Hematopoietic multipotent progenitor cell treated with erythropoietin and hydrocortisone succinate and interleukin-3 and kit ligand, for 8 days (in vitro differentiated cells): Measurements from ENCODE around the gene RNF207.

Source experiments
- DNase-seq: peaks from one replicate; pipeline ENCODE4 v3.0.0-alpha.2; 2015

Gene RNF207

DNA sequence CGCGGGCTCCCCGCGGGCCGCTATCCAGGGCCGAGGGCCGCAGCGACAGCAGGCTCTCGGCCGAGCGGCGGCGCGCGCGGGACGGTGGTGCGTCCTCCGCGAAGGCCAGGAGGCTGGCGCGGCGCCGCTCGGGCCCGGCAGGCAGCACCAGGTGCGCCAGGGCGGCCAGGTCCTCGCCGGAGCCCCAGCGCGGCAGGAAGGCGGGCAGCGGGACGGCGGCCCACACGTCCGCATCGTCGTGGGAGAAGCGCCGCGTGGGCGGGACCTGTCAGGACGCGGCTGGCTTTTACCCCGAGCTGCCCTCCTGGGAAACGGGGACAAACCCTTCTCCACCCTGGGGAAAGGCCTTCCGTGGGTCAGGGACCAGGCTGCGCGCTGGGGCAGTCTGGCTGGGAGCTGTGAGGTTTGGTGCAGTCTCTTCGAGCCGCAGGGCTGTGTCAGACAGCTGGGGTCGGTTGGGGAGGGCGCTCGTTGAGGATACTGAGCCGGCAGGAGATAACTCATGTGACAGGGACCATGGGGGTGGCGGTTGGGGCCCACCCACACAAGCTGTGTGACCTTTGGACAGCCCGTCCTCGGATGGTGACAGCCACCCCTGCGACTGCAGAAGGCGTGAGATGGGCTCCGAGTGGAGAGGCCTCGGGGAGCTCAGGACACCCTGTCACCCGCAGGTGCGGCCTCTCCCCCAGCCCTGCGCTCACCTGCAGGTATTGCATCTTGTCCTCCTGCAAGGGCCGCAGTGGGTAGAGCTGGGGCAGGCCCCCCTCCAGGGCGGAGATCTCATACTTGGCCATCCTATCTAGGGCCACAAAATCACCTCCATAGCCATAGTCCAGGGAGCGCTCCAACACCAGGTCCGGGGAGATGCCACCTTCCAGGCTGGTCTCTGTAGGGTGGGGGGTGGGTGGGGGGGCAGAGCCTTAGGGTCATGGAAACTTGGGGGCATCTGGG is 44.1 kb downstream of the RNF207 start:
- DNase-seq, result no peak

GRCh38 chr1:6251233-6251632 is 45.3 kb downstream of the RNF207 start:
- DNase-seq, result no peak

DNA sequence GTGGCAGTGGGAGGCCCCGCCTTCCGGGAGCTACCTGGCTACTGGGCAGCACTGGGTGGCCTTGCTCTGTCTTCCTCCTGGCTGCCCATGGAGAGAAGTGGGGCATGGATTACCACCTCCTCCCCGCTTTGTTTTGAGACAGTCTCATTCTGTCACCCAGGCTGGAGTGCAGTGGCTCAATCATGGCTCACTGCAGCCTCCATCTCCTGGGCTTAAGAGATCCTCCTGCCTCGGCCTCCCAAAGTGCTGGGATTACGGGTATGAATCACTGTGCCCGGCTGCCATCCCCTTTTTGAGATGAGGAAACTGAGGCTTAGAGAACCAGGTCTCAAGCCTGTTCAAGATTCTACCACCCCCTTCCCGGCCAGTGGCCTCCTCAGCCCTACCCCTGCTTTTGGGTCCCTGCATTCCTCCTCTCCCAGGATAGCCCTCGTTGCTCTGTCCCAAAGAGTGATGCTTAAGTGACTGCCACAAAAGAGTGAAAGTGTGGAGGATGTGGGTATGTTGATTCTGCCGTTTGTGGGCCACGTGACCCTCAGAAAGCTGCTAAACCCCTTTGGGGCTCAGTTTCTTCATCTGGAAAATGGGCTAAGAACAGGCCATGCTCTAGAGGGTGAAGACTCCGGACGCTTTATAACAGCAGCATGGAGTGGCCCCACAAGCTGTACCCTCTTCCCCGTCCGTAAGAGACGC is 45.9 kb downstream of the RNF207 start:
- no peak for DNase-seq

DNA sequence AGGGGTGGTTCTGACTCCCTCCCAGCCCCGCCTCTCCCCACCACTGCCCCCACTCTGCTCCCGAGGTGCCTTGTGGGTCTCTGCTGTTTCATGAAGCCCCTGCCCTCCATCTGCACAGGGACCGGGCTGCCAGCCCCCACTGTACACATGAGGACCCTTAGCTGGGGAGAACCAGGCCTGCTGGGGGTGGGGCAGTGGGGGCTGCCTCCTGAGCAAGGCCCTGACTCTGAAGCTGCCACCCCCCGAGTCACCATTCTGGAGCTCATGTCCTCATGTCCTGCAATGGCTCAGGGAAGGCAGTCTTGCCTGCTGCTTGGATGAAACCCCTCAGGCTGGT is 46.4 kb downstream of the RNF207 start:
- DNase-seq, result no peak

DNA sequence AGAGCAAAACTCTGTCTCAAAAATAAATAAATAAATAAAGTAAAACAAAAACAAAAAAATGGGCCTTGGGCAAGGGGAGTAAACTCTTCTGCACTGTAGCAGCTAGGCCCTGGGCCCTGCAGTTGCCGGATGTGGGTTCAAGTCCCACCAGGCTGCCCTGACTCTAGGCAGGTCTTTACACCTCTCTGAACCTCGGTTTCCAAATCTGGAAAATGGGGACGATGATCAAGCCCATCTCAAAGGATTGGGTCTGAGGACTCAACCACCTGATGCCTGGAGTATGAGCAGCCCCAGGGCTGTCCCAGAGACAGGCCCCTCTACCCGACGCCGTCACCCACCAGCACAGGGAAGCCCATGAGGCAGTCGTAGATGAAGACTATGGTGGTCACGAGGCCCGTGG is 47.5 kb downstream of the RNF207 start:
- DNase-seq, result no peak

DNA sequence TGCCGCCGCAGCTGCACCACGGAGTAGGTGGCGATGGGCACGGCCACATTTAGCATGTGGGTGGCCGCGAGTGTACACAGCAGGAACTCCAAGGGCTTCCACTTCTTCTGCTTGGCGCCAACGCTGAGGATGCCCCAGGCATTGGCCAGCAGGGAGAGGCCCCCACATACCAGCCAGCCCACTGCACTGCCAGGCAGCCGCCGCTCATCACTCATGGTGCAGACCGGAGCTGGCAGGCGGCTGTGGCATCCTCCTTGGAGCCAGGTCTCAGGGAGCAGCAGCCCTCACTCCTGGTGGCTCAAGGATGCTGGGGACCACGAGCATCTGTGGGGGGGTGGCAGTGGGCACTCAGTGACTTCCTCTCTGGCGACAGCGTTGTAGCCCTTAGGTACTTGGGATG is 48.8 kb downstream of the RNF207 start:
- DNase-seq, result no peak

- no peak for DNase-seq
Observed at GRCh38 chr1:6256645-6257044, 50.7 kb downstream of the RNF207 start.

GRCh38 chr1:6257541-6258069 is 51.7 kb downstream of the RNF207 start:
- DNase-seq, result no peak

DNA sequence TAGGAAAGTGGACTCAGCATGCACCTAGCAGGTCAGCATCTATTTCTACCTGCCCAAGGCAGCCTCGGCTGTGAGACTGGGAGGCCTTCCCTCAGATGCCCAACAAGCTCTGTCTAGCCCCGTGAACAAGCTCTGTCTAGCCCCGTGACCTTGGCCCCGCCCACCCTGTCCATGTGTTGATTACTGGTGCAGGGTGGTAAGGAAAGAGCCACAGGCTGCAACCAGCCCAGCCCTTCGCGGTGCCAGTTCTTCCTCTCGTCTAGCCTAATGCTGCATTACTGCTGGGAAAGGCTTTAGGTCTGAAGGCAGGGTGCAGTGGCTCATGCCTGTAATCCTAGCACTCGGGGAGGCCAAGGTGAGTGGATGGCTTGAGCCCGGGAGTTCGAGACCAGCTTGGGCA is 52.8 kb downstream of the RNF207 start:
- peak; percentile 63 for DNase-seq

DNA sequence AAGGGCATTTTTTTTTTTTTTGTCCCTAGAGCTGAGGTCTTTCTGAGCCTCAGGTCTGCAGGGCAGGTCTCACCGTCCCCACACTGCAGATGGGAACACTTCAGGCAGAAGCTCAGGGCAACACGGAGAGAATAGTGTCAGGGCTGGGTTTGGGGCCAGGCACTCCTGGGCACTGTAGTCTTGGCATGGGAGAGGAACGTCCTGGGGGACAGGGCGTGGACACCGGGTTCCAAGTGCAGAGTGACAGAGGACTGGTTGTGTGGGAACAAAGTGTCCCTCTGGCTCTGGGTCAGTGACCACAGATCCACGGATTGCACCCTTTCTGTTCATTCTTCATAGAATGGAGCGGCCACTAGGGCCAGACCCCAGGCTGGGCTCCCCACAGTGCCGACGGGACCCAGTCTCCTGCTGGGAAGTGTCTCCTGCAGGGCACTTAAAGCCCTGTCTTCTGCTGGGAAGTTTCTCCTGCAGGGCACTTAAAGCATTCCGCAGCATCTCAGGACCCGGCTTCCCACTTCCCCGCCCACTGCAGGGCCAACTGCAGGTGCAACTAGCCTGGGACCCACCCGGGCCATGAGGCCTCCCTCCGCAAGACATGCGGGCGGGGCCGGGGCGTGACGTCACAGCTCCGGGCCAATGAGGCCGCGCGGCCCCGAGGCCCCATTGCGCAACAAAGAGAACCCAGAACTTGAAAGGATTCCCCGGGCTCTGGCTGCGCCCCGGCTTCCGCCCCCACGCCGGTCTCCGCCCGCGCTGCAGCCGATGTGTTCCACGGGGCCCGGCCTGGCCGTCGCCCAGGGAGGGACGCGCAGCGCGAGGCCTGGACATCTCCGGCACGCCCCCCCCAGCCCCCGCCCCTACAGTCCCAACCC is 53.8 kb downstream of the RNF207 start:
- peak; percentile 73 for DNase-seq

DNA sequence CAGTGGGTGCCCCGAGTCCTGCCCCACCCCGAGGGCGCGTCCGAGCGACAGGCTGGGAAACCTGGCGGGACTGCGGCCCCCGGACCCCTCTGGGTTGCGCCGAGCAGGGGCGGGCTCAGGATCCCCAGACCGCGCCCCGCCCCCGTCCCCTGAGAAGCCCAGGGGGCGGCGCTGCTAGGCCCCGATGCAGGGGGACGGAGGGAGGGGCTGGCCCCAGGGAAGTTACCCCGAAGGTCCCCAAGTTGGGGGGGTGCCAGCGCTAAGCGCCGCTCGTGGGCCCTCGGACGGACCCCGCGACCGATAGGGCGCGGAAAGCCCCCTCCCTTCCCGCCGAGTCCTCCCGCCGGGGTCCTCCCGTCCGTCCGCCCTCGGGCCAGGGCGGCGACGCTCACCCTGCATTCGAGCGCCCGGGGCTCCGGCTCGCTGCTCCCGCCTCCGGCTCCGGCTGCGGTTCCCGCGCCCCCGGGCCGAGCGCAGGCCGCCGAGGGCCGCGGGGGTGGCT is 54.6 kb downstream of the RNF207 start:
- DNase-seq, result no peak

- no peak for DNase-seq
Observed at GRCh38 chr1:6260961-6261614, 55.2 kb downstream of the RNF207 start, which contains the start of gene GPR153. TSS of gene GPR153 (minus strand) at chr1:6261098. CDS start at chr1:6254905, 6,193 bp downstream.

DNA sequence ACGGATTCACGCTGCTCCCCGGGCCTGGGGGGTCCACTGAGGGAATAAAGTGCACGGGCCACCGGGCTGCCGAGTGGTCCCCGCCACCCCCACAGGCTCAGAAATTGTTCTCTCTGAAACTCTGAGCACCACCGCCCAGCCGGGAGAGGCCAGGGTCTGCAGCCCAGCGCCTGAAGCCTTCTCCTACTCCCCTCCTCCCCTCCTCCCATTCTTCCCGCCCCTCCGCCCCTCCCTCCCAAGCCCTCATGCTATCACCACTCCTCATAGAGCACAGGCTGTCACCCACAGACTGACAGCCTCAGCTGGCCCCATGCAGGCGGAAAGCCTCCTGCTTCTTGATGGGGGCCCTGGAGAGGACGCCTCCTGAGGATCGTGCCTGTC is 55.7 kb downstream of the RNF207 start:
- no peak for DNase-seq

DNA sequence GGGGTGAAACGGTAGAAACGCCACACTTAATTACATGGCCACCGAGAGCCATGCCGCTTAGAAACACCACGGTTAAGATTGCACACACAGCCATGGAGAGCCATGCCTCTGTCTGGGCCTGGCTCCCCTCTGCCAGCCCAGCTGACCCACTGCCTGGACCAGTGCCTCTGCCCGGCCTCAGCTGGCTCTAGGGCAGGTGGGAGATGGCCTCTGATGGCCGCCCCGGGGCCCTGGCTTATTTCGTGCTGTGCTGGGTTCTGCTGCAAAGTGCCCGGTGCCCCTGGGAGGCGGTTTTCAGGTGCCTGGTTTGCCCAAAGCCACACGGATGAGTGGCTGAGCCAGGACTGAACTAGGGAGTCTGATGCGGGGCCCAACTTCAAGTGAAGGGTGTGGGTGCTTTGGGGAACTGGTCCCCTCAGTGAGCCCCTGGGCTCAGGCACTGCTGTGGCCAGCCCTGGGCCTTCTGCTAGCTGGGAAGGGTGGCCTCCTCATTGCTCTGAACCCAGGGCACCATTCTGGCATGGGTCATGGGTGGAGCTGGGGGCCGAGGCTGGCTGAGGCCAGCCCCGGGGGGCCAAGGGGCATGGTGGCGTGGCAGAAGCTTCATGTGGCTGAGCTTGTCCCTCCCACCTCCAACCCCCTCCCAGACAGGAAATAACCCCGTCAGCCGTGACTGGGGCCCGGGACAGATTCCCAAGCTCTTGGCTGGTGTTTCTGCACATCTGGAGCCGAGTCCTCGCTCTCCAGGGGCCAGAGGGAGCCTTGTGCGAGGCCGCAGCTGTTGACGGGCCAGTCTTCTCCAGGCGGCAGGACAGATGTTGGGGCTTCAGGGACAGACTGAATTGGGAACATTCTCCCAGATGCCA is 56.9 kb downstream of the RNF207 start:
- no peak for DNase-seq

DNA sequence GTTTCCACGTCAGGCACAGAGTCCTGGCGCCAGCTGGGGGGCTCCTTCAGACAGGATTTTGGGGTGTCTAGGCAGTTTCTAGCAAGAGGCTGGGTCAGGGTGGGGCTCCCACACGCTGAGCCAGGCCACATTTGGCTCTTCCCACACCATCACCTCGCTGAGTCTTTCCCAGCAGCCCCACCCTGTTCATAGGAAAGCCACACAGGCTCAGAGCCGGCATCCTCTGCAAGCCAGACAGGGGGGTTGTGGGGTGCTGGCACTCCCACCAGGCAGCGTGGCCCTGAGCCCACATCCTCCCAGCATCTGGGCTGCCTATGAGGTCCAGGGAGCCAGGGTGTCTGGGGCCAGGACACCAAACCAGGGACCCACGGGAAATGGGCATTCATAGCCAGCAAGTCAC is 57.8 kb downstream of the RNF207 start:
- no peak for DNase-seq

GRCh38 chr1:6265151-6265550 is 59.2 kb downstream of the RNF207 start:
- no peak for DNase-seq

DNA sequence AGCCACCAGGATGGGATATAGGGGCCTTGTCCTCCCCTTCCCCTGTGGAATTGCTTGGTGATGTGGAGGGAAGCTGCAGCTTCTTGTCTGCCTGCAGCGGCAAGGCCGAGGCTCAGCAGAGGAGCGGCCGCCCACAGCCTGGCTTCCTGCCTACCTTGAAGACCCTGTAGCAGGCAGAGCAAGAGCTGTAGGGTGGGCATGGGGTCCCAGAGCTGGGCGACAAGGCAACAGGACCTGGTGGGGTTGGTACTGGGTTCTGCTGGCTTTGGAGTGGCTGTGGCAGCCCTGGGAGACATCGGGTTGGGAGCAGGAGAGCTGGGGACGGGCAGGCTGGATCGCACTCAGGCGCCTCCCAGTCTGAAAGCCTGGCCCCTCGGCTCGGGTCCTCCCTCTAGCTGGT is 60.7 kb downstream of the RNF207 start:
- DNase-seq, result no peak

GRCh38 chr1:6267686-6268322 is 61.9 kb downstream of the RNF207 start:
- no peak for DNase-seq

DNA sequence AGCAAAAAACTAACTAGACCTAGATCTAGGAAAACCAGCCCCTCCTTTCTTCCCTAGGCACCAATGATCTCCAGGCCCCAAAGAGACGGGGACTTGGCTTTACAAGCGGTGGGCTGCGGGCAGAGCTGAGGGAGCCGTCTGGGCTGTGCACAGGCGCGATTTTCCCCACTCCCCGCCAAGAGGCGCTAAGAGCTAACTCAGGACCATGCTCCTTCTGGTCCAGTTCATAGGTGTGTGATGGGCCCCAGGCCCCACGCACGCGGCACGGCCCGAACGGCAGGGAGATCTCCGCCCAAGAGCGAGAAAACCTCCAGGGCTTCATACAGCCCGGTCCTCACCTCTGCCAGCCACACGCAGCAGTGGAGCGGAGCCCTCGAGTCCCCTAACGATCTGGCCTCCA is 62.5 kb downstream of the RNF207 start:
- no peak for DNase-seq

DNA sequence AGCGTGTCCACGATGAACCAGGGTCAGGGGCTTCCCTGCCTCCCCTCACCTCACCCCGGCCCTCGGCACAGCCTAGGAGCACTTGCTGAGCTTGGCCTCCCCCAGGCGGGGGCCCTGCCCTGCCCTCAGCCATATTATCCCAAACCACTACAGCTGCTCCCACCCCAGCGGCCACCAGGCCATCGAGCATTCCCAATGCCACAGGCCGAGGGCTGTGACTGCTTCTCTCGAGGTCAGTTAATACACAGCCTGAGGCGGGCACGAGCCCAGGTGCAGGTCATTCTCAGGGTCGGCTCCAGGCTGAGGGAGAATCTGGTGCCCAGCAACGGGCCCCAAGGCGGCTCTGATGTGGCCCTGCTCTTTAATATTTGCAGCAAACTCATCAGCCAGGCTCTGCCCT is 63.4 kb downstream of the RNF207 start:
- no peak for DNase-seq
